ENCODE results near the gene TIMM8A. TPM values are rescaled to one million over a fixed set of nuclear protein-coding genes. Genes with fewer than 3 reads are reported as not detected.
"Not testable (repeated sequence)": the region's sequence is repeated elsewhere in the genome, so short reads cannot be mapped to it uniquely, and the experiment has no call there.

The TIMM8A gene
- total and polyA plus RNA-seq, 4 donors: 6.1 to 21.4 (median 13.8) TPM

DNA sequence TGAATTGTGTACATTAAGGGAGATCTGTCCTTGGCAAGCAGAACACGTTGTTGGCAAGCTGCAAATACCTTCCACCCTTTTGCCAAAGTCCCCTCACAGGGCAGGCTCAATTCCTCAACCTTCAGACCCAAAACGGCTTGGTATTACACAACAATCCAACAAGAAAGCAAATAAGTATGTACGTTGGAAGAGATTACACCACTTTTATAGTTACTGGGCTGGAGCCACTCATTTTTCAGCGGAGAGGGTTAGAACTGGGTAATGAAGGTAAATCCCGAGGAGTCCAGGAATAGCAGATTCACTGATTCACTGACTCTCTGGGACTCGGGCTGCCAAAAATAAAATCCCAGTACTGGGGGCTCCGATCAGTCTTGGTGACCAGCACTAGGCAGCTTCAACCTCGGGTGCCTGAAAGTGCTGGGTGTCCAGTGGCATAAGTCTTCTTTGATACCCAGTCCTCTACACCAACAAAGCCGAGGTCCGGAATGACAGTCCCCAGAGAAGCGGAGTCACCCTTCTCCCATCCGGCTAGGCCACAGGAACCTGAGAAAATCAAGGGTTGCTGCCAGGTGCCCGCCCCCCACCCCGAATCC is 587 bp downstream of the TIMM8A start (continued):
- TF ChIP-seq, protein P1, sequence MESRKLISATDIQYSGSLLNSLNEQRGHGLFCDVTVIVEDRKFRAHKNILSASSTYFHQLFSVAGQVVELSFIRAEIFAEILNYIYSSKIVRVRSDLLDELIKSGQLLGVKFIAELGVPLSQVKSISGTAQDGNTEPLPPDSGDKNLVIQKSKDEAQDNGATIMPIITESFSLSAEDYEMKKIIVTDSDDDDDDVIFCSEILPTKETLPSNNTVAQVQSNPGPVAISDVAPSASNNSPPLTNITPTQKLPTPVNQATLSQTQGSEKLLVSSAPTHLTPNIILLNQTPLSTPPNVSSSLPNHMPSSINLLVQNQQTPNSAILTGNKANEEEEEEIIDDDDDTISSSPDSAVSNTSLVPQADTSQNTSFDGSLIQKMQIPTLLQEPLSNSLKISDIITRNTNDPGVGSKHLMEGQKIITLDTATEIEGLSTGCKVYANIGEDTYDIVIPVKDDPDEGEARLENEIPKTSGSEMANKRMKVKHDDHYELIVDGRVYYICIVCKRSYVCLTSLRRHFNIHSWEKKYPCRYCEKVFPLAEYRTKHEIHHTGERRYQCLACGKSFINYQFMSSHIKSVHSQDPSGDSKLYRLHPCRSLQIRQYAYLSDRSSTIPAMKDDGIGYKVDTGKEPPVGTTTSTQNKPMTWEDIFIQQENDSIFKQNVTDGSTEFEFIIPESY (IDR thresholded peaks at IDR 0.05): no peak
- TF ChIP-seq TAF1 (conservative IDR thresholded peaks at IDR 0.05) (no peak), NR2F2 (IDR thresholded peaks at IDR 0.05) (no peak)
- TF ChIP-seq, protein P2, sequence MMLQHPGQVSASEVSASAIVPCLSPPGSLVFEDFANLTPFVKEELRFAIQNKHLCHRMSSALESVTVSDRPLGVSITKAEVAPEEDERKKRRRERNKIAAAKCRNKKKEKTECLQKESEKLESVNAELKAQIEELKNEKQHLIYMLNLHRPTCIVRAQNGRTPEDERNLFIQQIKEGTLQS (IDR thresholded peaks at IDR 0.05): no peak

DNA sequence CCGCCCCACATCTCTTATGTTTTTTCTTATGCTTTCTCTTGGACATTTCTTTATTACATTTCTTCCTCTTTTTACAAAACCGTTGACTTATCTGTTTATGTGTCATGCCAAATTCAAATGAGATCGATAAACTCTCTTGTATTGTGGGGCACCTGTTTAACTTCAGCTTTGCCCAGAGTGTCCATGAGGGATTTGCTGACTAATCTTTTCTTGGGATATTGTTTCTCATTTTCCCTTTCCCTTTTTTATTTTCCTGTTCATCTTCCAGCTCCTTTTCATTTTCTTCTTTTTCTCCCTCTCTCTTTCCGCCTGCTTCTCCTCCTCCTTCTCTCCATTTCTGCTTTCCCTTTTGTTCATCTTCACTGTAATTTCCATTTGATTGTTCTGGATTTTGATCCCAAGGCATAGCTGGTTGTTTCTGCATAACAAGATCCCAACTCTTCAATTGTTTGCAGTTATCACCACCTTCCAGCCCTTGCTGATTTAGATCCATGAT is 10.7 kb downstream of the TIMM8A start:
- no peaks in the 10 kb centered on the region for H3K9me3 ChIP-seq (ENCODE audit: control insufficient read depth in 4 of 4, low read length in 3 of 4)
- WGBS: 88% methylated on average over 4 of the region's 4 CpGs
- no peak for DNase-seq (ENCODE audit: low spot score)
- no peaks in the 10 kb centered on the region for H3K27me3 ChIP-seq (ENCODE audit: control insufficient read depth in 4 of 4, insufficient read depth in 4 of 4, low read length in 3 of 4)
- no peaks in the 10 kb centered on the region for H3K4me1 ChIP-seq (ENCODE audit: control insufficient read depth in 4 of 4, insufficient read depth in 4 of 4, low read length in 3 of 4)
- no peak overlapping the region for H3K4me3 ChIP-seq (ENCODE audit: low read depth in 1 of 3, low read length in 3 of 3)
- H3K36me3 ChIP-seq (ENCODE audit: control insufficient read depth in 4 of 4, insufficient read depth in 3 of 4, low read depth in 1 of 4, low read length in 3 of 4): no peaks in the 10 kb centered on the region
- no peak for TF ChIP-seq FOXA2 (IDR thresholded peaks at IDR 0.05)
- no peak for TF ChIP-seq NR2F2 (IDR thresholded peaks at IDR 0.05)
- TF ChIP-seq, protein P3, sequence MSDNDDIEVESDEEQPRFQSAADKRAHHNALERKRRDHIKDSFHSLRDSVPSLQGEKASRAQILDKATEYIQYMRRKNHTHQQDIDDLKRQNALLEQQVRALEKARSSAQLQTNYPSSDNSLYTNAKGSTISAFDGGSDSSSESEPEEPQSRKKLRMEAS (IDR thresholded peaks at IDR 0.05): no peak
- H3K27ac ChIP-seq (ENCODE audit: low read depth in 1 of 2, low read length in 2 of 2): no peak overlapping the region
- H3K9ac ChIP-seq (ENCODE audit: low read depth in 1 of 2, low read length in 2 of 2): no peak overlapping the region

DNA sequence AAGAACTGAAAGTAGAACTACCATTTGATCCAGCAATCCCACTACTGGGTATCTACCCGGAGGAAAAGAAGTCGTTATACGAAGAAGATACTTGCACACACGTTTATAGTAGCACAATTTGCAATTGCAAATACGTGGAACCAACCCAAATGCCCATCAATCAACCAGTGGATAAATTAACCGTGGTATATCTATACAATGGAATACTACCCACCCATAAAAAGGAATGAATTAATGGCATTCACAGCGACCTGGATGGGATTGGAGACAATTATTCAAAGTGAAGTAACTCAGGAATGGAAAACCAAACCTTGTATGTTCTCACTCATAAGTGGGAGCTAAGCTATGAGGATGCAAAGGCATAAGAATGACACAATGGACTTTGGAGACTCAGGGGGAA is 14.2 kb downstream of the TIMM8A start:
- H3K27me3 ChIP-seq (ENCODE audit: control insufficient read depth in 4 of 4, insufficient read depth in 4 of 4, low read length in 3 of 4); H3K36me3 ChIP-seq (ENCODE audit: control insufficient read depth in 4 of 4, insufficient read depth in 3 of 4, low read depth in 1 of 4, low read length in 3 of 4); H3K9me3 ChIP-seq (ENCODE audit: control insufficient read depth in 4 of 4, low read length in 3 of 4); H3K27ac ChIP-seq (ENCODE audit: low read depth in 1 of 2, low read length in 2 of 2); DNase-seq (ENCODE audit: low spot score); H3K4me3 ChIP-seq (ENCODE audit: low read depth in 1 of 3, low read length in 3 of 3); H3K4me1 ChIP-seq (ENCODE audit: control insufficient read depth in 4 of 4, insufficient read depth in 4 of 4, low read length in 3 of 4); H3K9ac ChIP-seq (ENCODE audit: low read depth in 1 of 2, low read length in 2 of 2): not testable (repeated sequence)
- 77% methylated on average over 7 of the region's 7 CpGs for WGBS

DNA sequence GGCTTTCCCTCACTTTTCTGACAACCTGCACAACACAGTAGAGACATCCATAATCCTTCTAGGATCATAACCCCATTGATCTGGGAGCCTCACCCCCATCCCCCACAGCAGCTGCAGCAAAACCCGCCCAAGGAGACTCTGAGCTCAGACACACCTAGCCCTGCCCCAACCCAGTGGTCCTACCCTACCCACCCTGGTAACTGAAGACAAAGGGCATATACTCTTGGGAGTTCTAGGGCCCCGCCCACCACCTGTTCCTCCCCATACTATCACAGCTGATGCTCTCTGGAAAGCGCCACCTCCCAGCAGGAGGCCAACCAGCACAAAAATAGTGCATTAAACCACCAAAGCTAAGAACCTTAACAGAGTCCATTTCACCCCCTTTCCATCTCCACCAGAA is 21.9 kb downstream of the TIMM8A start:
- H3K4me1 ChIP-seq (ENCODE audit: control insufficient read depth in 4 of 4, insufficient read depth in 4 of 4, low read length in 3 of 4); DNase-seq (ENCODE audit: low spot score); H3K9me3 ChIP-seq (ENCODE audit: control insufficient read depth in 4 of 4, low read length in 3 of 4); H3K36me3 ChIP-seq (ENCODE audit: control insufficient read depth in 4 of 4, insufficient read depth in 3 of 4, low read depth in 1 of 4, low read length in 3 of 4); H3K4me3 ChIP-seq (ENCODE audit: low read depth in 1 of 3, low read length in 3 of 3); H3K27ac ChIP-seq (ENCODE audit: low read depth in 1 of 2, low read length in 2 of 2); H3K9ac ChIP-seq (ENCODE audit: low read depth in 1 of 2, low read length in 2 of 2); H3K27me3 ChIP-seq (ENCODE audit: control insufficient read depth in 4 of 4, insufficient read depth in 4 of 4, low read length in 3 of 4): not testable (repeated sequence)
- 90% methylated on average over 3 of the region's 3 CpGs for WGBS

DNA sequence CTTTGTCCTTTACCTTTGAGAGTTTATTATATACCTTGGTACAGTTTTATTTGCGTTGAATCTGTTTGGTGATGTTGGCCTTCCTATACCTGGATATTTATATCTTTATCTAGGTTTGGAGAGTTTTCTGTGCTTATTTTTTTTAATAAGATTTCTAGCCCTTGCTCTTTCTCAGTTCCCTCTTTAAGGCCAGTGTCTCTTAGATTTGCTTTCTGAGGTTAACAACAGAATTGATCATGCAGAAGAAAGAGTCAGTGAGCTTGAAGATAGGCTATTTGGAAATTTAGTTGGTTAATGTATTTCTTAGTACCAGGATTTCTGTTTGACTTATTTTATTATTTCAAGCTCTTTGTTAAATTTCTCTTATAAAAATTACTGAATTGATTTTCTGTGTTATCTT is 44.8 kb downstream of the TIMM8A start:
- no peak for DNase-seq (ENCODE audit: low spot score)
- Histone ChIP-seq H3K4me3 (ENCODE audit: low read depth in 1 of 3, low read length in 3 of 3) (no peak overlapping the region), H3K27me3 (ENCODE audit: control insufficient read depth in 4 of 4, insufficient read depth in 4 of 4, low read length in 3 of 4) (no peaks in the 10 kb centered on the region), H3K27ac (ENCODE audit: low read depth in 1 of 2, low read length in 2 of 2) (no peak overlapping the region), H3K4me1 (ENCODE audit: control insufficient read depth in 4 of 4, insufficient read depth in 4 of 4, low read length in 3 of 4) (no peaks in the 10 kb centered on the region), H3K9me3 (ENCODE audit: control insufficient read depth in 4 of 4, low read length in 3 of 4) (no peaks in the 10 kb centered on the region), H3K9ac (ENCODE audit: low read depth in 1 of 2, low read length in 2 of 2) (no peak overlapping the region), H3K36me3 (ENCODE audit: control insufficient read depth in 4 of 4, insufficient read depth in 3 of 4, low read depth in 1 of 4, low read length in 3 of 4) (no peaks in the 10 kb centered on the region)
- 90% methylated on average over 1 of the region's 1 CpG for WGBS
- TF ChIP-seq GABPA (IDR thresholded peaks at IDR 0.05 in 1 of 2, conservative IDR thresholded peaks at IDR 0.05 in 1 of 2) (no peak), EGR1 (IDR thresholded peaks at IDR 0.05; ENCODE audit: low read depth in 2 of 2) (no peak), FOXA1 (IDR thresholded peaks at IDR 0.05) (no peak), HNF4G (IDR thresholded peaks at IDR 0.05) (no peak)
- TF ChIP-seq, protein P4, sequence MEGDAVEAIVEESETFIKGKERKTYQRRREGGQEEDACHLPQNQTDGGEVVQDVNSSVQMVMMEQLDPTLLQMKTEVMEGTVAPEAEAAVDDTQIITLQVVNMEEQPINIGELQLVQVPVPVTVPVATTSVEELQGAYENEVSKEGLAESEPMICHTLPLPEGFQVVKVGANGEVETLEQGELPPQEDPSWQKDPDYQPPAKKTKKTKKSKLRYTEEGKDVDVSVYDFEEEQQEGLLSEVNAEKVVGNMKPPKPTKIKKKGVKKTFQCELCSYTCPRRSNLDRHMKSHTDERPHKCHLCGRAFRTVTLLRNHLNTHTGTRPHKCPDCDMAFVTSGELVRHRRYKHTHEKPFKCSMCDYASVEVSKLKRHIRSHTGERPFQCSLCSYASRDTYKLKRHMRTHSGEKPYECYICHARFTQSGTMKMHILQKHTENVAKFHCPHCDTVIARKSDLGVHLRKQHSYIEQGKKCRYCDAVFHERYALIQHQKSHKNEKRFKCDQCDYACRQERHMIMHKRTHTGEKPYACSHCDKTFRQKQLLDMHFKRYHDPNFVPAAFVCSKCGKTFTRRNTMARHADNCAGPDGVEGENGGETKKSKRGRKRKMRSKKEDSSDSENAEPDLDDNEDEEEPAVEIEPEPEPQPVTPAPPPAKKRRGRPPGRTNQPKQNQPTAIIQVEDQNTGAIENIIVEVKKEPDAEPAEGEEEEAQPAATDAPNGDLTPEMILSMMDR (IDR thresholded peaks at IDR 0.05; ENCODE audit: low read depth, low read length, missing input control): no peak
- TF ChIP-seq, protein P1 (IDR thresholded peaks at IDR 0.05): no peak
- TF ChIP-seq, protein P3 (IDR thresholded peaks at IDR 0.05): no peak

Data from liver (tissue), 9 donors.